Breast epithelium (tissue), 4 donors: ENCODE results near the gene STK40. TPM values are rescaled to one million over a fixed set of nuclear protein-coding genes. Genes with fewer than 3 reads are reported as not detected.
A peak's percentile ranks its signal among the peaks of the same experiment; 100 is the strongest.

Experiments
- DNase-seq, 2 donors: peaks; one replicate each; pipeline ENCODE4 v3.0.0-alpha.2; 2019; ENCODE audit warnings: low spot score in 2 of 2
- H3K27ac ChIP-seq, 2 donors: fragments of 200-600 bp; sonication (generic) in 1 of 2; one replicate each; pipeline ENCODE4 v1.5.1; 2016 to 2019; ENCODE audit warnings: mild to moderate bottlenecking in 1 of 2
- H3K27me3 ChIP-seq, 2 donors: fragments of 200-600 bp; sonication (generic) in 1 of 2; one replicate each; pipeline versions ENCODE4 v1.5.1 to v1.6.0; 2017 to 2019; ENCODE audit warnings: control low read depth in 1 of 2, mild to moderate bottlenecking in 1 of 2
- H3K36me3 ChIP-seq: fragments of 200-600 bp; one replicate; pipeline ENCODE4 v1.5.1; 2019
- H3K4me1 ChIP-seq, 2 donors: fragments of 200-600 bp; sonication (generic); one replicate each; pipeline ENCODE4 v1.5.1; 2016 to 2019; ENCODE audit warnings: control low read depth in 1 of 2
- H3K4me3 ChIP-seq, 3 donors: fragments of 200-600 bp; sonication (generic); 1 replicate in 2 of 3; 2 replicates in 1 of 3; pipeline ENCODE4 v1.5.1; 2016 to 2019; ENCODE audit warnings: mild to moderate bottlenecking in 3 of 3, moderate library complexity in 2 of 3
- H3K9me3 ChIP-seq, 2 donors: fragments of 200-600 bp; sonication (generic) in 1 of 2; one replicate each; pipeline ENCODE4 v1.5.1; 2016 to 2019; ENCODE audit warnings: control low read depth in 1 of 2
- CTCF ChIP-seq, 3 donors: fragments of 450-650 bp; IDR thresholded peaks; one replicate each; pipeline ENCODE4 v1.5.1; 2016 to 2017; ENCODE audit warnings: antibody characterized with exemption in 3 of 3, mild to moderate bottlenecking in 3 of 3, moderate library complexity in 3 of 3
- POLR2A ChIP-seq: fragments of 450-650 bp; IDR thresholded peaks from one replicate; pipeline ENCODE4 v1.6.1; 2016; ENCODE audit warnings: antibody characterized with exemption, mild to moderate bottlenecking, moderate library complexity
- POLR2AphosphoS5 ChIP-seq, 3 donors: sonication (generic); formaldehyde crosslinking; IDR thresholded peaks; one replicate each; pipeline ENCODE4 v1.6.1; 2017; ENCODE audit warnings: antibody characterized with exemption in 3 of 3
- intact Hi-C: fragments of 100-400 bp; cut with DNase I; formaldehyde crosslinking; loops from one replicate; pipeline ENCODE4 v1.15.1; 2023; ENCODE audit warnings: low total_unique reads
- total RNA-seq, 3 donors: library from RNA; depleted of rRNA; stranded (reverse); fragments of >200 nt; gene quantifications; one replicate each; pipeline ENCODE4 v1.1.0, GENCODE V29; 2016

Gene STK40
- total RNA-seq, 3 donors from 2014 or later: 22.5 to 36.0 (median 26.2) TPM

- TF ChIP-seq POLR2AphosphoS5 (IDR thresholded peaks at IDR 0.05): no peak
- TF ChIP-seq POLR2A: no peak
- TF ChIP-seq CTCF (IDR thresholded peaks at IDR 0.05): no peak
- H3K4me3 ChIP-seq: peak overlapping the region; percentile 75 to 94 (median 80)
- intact Hi-C loops: no loop called here
- peaks cover 3 to 10% of the 10 kb centered on the region in 2 donors for H3K4me1 ChIP-seq
- no peaks in the 10 kb centered on the region for H3K36me3 ChIP-seq
- H3K27me3 ChIP-seq: no peaks in the 10 kb centered on the region
- H3K9me3 ChIP-seq: no peaks in the 10 kb centered on the region
- H3K27ac ChIP-seq: peak overlapping the region; percentile 88 to 96
- no peak for DNase-seq
Observed at GRCh38 chr1:36322786-36323635, 62.7 kb downstream of the STK40 start.

- TF ChIP-seq POLR2A (no peak), CTCF (IDR thresholded peaks at IDR 0.05) (no peak), POLR2AphosphoS5 (IDR thresholded peaks at IDR 0.05) (no peak)
- Histone ChIP-seq H3K4me1 (peaks cover 3 to 10% of the 10 kb centered on the region in 2 donors), H3K27ac (peak overlapping the region; percentile 88 to 96), H3K27me3 (no peaks in the 10 kb centered on the region), H3K9me3 (no peaks in the 10 kb centered on the region), H3K4me3 (peak overlapping the region; percentile 75 to 94 (median 80)), H3K36me3 (no peaks in the 10 kb centered on the region)
- DNase-seq: no peak
- intact Hi-C loops: no loop called here
Observed at GRCh38 chr1:36322041-36322785, 63.5 kb downstream of the STK40 start.

- H3K4me3 ChIP-seq: peak overlapping the region; percentile 75 to 94 (median 80)
- TF ChIP-seq POLR2AphosphoS5 (IDR thresholded peaks at IDR 0.05) (peak in 1 of 3 donors; percentile 27), POLR2A (no peak)
- intact Hi-C loops: no loop called here
- H3K27ac ChIP-seq: peak overlapping the region; percentile 88 to 96
- H3K9me3 ChIP-seq: no peaks in the 10 kb centered on the region
- H3K4me1 ChIP-seq: peaks cover 3 to 10% of the 10 kb centered on the region in 2 donors
- no peaks in the 10 kb centered on the region for H3K27me3 ChIP-seq
- no peaks in the 10 kb centered on the region for H3K36me3 ChIP-seq
- no peak for DNase-seq
Observed at GRCh38 chr1:36321119-36321951, 64.4 kb downstream of the STK40 start.

- no peak for TF ChIP-seq POLR2A
- no peak for TF ChIP-seq POLR2AphosphoS5 (IDR thresholded peaks at IDR 0.05)
- TF ChIP-seq CTCF (IDR thresholded peaks at IDR 0.05): no peak
- intact Hi-C loops: no loop called here
- H3K36me3 ChIP-seq: no peaks in the 10 kb centered on the region
- H3K9me3 ChIP-seq: no peaks in the 10 kb centered on the region
- H3K4me1 ChIP-seq: peaks cover 3 to 10% of the 10 kb centered on the region in 2 donors
- H3K27me3 ChIP-seq: no peaks in the 10 kb centered on the region
- peak overlapping the region; percentile 88 to 96 for H3K27ac ChIP-seq
- H3K4me3 ChIP-seq: peak overlapping the region; percentile 75 to 94 (median 80)
- DNase-seq: no peak
Observed at GRCh38 chr1:36320767-36321118, 65.0 kb downstream of the STK40 start.

- Histone ChIP-seq H3K9me3 (no peaks in the 10 kb centered on the region), H3K36me3 (no peaks in the 10 kb centered on the region), H3K4me3 (peak overlapping the region; percentile 75 to 94 (median 80)), H3K27ac (peak overlapping the region; percentile 88 to 96), H3K4me1 (peaks cover 3 to 10% of the 10 kb centered on the region in 2 donors), H3K27me3 (no peaks in the 10 kb centered on the region)
- DNase-seq: no peak
- TF ChIP-seq POLR2AphosphoS5 (IDR thresholded peaks at IDR 0.05): no peak
- intact Hi-C loops: no loop called here
Observed at GRCh38 chr1:36320291-36320761, 65.4 kb downstream of the STK40 start.
